CD4-positive, CD25-positive, alpha-beta regulatory T cell (primary cell): ENCODE data around the gene METTL24. TPM values are rescaled to one million over a fixed set of nuclear protein-coding genes. Genes with fewer than 3 reads are reported as not detected.
"Not testable (repeated sequence)": the region's sequence is repeated elsewhere in the genome, so short reads cannot be mapped to it uniquely, and the experiment has no call there.

Experiments used
- ATAC-seq, 2 donors: fragments of 150-1000 bp; cut with Tn5 transposase; one replicate each; pipeline ENCODE4 v1.10.0; 2021; ENCODE audit warnings: low read depth in 2 of 2, moderate number of reproducible peaks in 2 of 2, moderate library complexity in 1 of 2
- DNase-seq, 3 donors: peaks; one replicate each; pipeline versions ENCODE4 v3.0.0 to v3.0.0-alpha.2; 2012 to 2022; ENCODE audit warnings: mixed read lengths in 1 of 3
- H3K27ac ChIP-seq: one replicate; pipeline ENCODE4 v1.7.0; 2013; ENCODE audit warnings: mild to moderate bottlenecking, low read length; ENCODE audit not compliant: insufficient read depth, poor library complexity, severe bottlenecking
- H3K27me3 ChIP-seq: one replicate; pipeline ENCODE4 v1.7.0; 2013; ENCODE audit warnings: low read length; ENCODE audit not compliant: control insufficient read depth, insufficient read depth
- H3K36me3 ChIP-seq: one replicate; pipeline ENCODE4 v1.7.0; 2013; ENCODE audit warnings: mild to moderate bottlenecking, low read length, moderate library complexity; ENCODE audit not compliant: control insufficient read depth, insufficient read depth
- H3K4me1 ChIP-seq: 2 replicates; pipeline ENCODE4 v1.7.0; 2013; ENCODE audit warnings: mild to moderate bottlenecking, low read length; ENCODE audit not compliant: insufficient read depth, control insufficient read depth, poor library complexity, severe bottlenecking
- H3K4me3 ChIP-seq: one replicate; pipeline ENCODE4 v1.7.0; 2013; ENCODE audit warnings: low read depth, mild to moderate bottlenecking, low read length, moderate library complexity
- H3K9me3 ChIP-seq, 2 experiments: 1 replicate in 1 of 2; 2 replicates in 1 of 2; pipeline ENCODE4 v1.7.0; 2013; ENCODE audit warnings: low read length in 2 of 2, mild to moderate bottlenecking in 1 of 2, moderate library complexity in 1 of 2; ENCODE audit not compliant: control insufficient read depth in 2 of 2
- H3K27ac Mint-ChIP-seq, 3 donors: one replicate each; pipeline ENCODE4 v1.8.0; 2020 to 2022; ENCODE audit warnings: mild to moderate bottlenecking in 3 of 3, mixed read lengths in 3 of 3, moderate library complexity in 2 of 3
- H3K27me3 Mint-ChIP-seq: one replicate; pipeline ENCODE4 v1.8.0; 2022; ENCODE audit warnings: mild to moderate bottlenecking, mixed read lengths
- H3K36me3 Mint-ChIP-seq: one replicate; pipeline ENCODE4 v1.8.0; 2020; ENCODE audit warnings: mixed read lengths
- H3K4me1 Mint-ChIP-seq, 4 donors: one replicate each; pipeline ENCODE4 v1.8.0; 2020 to 2022; ENCODE audit warnings: mixed read lengths in 4 of 4, mild to moderate bottlenecking in 1 of 4
- H3K4me3 Mint-ChIP-seq, 4 donors: one replicate each; pipeline ENCODE4 v1.8.0; 2020 to 2022; ENCODE audit warnings: mild to moderate bottlenecking in 4 of 4, mixed read lengths in 4 of 4, moderate library complexity in 3 of 4
- H3K9me3 Mint-ChIP-seq, 7 donors: one replicate each; pipeline ENCODE4 v1.8.0; 2020 to 2022; ENCODE audit warnings: mixed read lengths in 7 of 7, mild to moderate bottlenecking in 3 of 7, moderate library complexity in 2 of 7
- polyA plus RNA-seq, 4 donors: library from polyadenylated mRNA; unstranded; fragments of 300-500 nt; fragmentation: Illumina TruSeq; gene quantifications; one replicate each; pipeline ENCODE4 v1.2.3, GENCODE V29; 2021
- total RNA-seq: library from RNA; stranded (reverse); gene quantifications from one replicate; pipeline ENCODE4 v1.2.3, GENCODE V29; 2022

Gene METTL24
- total and polyA plus RNA-seq, 5 donors from 2014 or later = not detected

GRCh38 chr6:110352563-110353262 lies 5.4 kb downstream of the METTL24 start:
- DNase-seq = no peak
- peaks cover 3% of the 10 kb centered on the region for H3K4me1 ChIP-seq
- peaks cover 4% of the 10 kb centered on the region for H3K27me3 ChIP-seq
- no peak overlapping the region for H3K27ac ChIP-seq
- H3K4me1 Mint-ChIP-seq = peaks cover 0 to 12% (median 2%) of the 10 kb centered on the region in 4 donors
- H3K27ac Mint-ChIP-seq = no peak overlapping the region
- ATAC-seq = no peak
- H3K9me3 Mint-ChIP-seq = peaks cover 0 to 2% (median 0%) of the 10 kb centered on the region in 7 donors
- no peak overlapping the region for H3K4me3 Mint-ChIP-seq
- H3K27me3 Mint-ChIP-seq = peaks cover 41% of the 10 kb centered on the region
- H3K36me3 Mint-ChIP-seq = peaks cover 4% of the 10 kb centered on the region
- H3K36me3 ChIP-seq = no peaks in the 10 kb centered on the region
- H3K9me3 ChIP-seq = no peaks in the 10 kb centered on the region
- H3K4me3 ChIP-seq = no peak overlapping the region

DNA sequence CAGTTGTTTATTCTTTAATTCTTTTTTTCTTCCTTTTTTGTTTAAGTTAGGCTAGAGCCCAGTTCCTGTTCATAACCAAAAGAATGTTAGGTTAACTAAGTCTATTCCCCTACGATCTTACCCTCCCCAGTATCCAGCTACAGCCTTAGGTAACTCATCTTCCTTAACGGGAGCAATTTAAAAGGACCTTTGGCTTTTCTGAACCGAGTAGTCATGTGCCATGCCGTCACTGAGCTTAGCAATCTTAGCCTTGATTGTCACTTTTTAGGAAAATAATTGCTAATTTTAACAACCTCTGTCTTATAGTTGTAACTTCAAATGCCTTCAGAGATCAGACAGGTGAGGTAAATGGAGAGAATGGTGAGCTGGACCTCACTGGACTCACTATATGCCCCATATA lies 6.2 kb downstream of the METTL24 start:
- H3K4me1 Mint-ChIP-seq = peaks cover 0 to 6% (median 2%) of the 10 kb centered on the region in 4 donors
- Histone ChIP-seq H3K4me1 (no peaks in the 10 kb centered on the region), H3K27me3 (peaks cover 3% of the 10 kb centered on the region), H3K27ac (no peak overlapping the region), H3K4me3 (no peak overlapping the region), H3K9me3 (no peaks in the 10 kb centered on the region), H3K36me3 (no peaks in the 10 kb centered on the region)
- H3K4me3 Mint-ChIP-seq = no peak overlapping the region
- no peak overlapping the region for H3K27ac Mint-ChIP-seq
- DNase-seq (no peak), ATAC-seq (no peak)
- peaks cover 38% of the 10 kb centered on the region for H3K27me3 Mint-ChIP-seq
- H3K9me3 Mint-ChIP-seq = no peaks in the 10 kb centered on the region
- peaks cover 4% of the 10 kb centered on the region for H3K36me3 Mint-ChIP-seq

DNA sequence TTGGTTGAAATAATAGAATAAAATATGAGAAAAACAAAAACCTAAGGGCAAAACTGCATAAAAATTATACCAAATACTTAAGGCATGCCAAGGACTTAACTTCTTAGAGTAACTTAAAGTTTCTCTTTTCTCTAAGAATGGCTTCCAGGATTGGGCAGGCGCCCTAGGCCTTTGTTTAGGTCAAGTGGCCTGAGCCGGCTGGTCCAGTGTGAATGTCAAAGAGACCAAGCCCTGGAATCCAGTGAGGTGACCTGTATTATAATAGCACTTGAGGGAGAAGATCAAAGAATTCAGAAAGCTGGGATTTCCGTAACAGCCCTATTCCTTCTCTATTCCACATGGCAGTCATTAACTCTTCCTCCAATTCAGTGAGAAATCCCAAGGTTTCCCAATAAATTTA lies 6.6 kb downstream of the METTL24 start:
- H3K27ac ChIP-seq = no peak overlapping the region
- Mint-ChIP-seq H3K9me3 (peaks cover 0 to 2% (median 0%) of the 10 kb centered on the region in 7 donors), H3K27ac (no peak overlapping the region), H3K36me3 (peaks cover 4% of the 10 kb centered on the region), H3K27me3 (peaks cover 36% of the 10 kb centered on the region), H3K4me1 (peaks cover 0 to 2% (median under 1%) of the 10 kb centered on the region in 4 donors), H3K4me3 (no peak overlapping the region)
- H3K4me1 ChIP-seq = no peaks in the 10 kb centered on the region
- peaks cover 2% of the 10 kb centered on the region for H3K27me3 ChIP-seq
- no peaks in the 10 kb centered on the region for H3K36me3 ChIP-seq
- ATAC-seq (no peak), DNase-seq (no peak)
- H3K4me3 ChIP-seq = no peak overlapping the region
- H3K9me3 ChIP-seq = no peaks in the 10 kb centered on the region

DNA sequence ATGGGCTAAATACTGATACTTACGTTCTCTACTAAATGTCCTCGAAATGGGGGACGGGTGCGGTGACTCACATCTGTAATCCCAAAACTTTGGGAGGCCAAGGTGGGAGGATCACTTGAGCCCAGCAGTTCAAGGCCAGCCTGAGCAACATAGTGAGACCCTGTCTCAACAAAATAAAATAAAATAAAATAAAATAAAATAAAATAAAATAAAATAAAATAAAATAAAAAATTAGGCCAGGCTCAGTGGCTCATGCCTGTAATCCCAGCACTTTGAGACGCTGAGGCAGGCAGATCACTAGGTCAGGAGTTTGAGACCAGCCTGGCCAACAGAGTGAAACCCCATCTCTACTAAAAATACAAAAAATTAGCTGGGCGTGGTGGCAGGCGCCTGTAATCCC lies 7.6 kb downstream of the METTL24 start:
- H3K4me3 ChIP-seq, H3K36me3 Mint-ChIP-seq, DNase-seq, H3K27ac Mint-ChIP-seq, H3K27ac ChIP-seq, H3K9me3 ChIP-seq, H3K4me1 Mint-ChIP-seq, H3K36me3 ChIP-seq, ATAC-seq, H3K27me3 ChIP-seq, H3K4me1 ChIP-seq, H3K9me3 Mint-ChIP-seq, H3K4me3 Mint-ChIP-seq: not testable (repeated sequence)
- peaks cover 30% of the 10 kb centered on the region for H3K27me3 Mint-ChIP-seq

DNA sequence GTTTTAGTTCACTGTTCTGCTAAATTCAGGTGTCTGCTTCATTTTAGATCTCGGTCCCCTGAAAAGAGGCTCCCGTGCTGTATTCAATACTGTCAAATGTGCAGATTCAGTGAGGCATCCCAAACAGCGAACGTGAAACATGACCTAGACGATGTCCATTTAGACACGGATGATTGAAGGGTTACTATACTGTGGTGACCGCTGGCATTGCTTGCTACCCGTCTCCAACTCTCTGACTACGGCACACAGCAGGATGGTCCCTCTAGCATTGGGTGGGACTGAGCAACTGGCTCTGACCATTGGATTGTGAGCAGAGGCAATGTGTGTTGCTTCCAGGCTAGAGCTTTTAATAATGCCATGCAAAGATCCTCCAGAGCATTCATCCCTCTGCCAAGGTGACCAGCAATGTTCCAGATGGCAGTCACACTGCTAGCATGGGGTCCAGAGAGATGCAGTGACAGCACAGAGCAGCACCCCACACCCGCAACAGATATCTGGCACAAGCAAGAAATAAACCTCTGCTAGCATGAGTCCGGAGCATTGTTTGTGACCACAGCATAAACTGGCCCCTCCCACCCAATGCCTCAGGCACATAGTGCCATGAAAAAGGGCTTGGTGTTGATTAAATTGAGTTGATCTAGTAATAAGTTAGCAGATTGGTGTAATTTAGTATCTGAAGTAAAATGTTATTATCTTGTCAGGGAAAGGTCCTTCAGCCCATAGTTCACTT lies 9.0 kb downstream of the METTL24 start:
- no peaks in the 10 kb centered on the region for H3K9me3 ChIP-seq
- Mint-ChIP-seq H3K27me3 (peaks cover 18% of the 10 kb centered on the region), H3K36me3 (no peaks in the 10 kb centered on the region), H3K4me1 (no peaks in the 10 kb centered on the region), H3K27ac (no peak overlapping the region), H3K9me3 (peaks cover 0 to 2% (median 0%) of the 10 kb centered on the region in 7 donors), H3K4me3 (no peak overlapping the region)
- H3K27me3 ChIP-seq = peaks cover 4% of the 10 kb centered on the region
- ATAC-seq = no peak
- H3K4me1 ChIP-seq = no peaks in the 10 kb centered on the region
- no peak overlapping the region for H3K4me3 ChIP-seq
- no peak for DNase-seq
- H3K36me3 ChIP-seq = no peaks in the 10 kb centered on the region
- H3K27ac ChIP-seq = no peak overlapping the region

DNA sequence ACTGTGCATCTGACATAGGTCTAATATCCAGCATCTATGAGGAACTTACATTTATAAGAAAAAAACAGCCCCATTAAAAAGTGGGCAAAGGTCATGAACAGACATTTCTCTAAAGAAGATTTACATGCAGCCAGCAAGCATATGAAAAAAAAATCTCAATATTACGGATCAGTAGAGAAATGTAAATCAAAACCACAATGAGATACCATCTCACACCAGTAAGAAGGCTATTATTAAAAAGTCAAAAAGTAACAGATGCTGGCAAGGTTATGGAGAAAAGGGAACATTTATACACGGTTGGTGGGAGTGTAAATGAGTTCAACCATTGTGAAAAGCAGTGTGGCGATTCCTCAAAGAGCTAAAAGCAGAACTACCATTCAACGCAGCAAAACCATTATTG lies 13.1 kb downstream of the METTL24 start:
- no peaks in the 10 kb centered on the region for H3K36me3 Mint-ChIP-seq
- DNase-seq (no peak), ATAC-seq (no peak)
- no peak overlapping the region for H3K4me3 Mint-ChIP-seq
- Histone ChIP-seq H3K27me3 (peaks cover 10% of the 10 kb centered on the region), H3K4me3 (no peak overlapping the region), H3K36me3 (no peaks in the 10 kb centered on the region), H3K27ac (no peak overlapping the region), H3K4me1 (no peaks in the 10 kb centered on the region), H3K9me3 (no peaks in the 10 kb centered on the region)
- H3K27ac Mint-ChIP-seq = no peak overlapping the region
- H3K9me3 Mint-ChIP-seq = peaks cover 0 to 2% (median 0%) of the 10 kb centered on the region in 7 donors
- H3K27me3 Mint-ChIP-seq = peaks cover 18% of the 10 kb centered on the region
- H3K4me1 Mint-ChIP-seq = no peaks in the 10 kb centered on the region

GRCh38 chr6:110342759-110343158 lies 15.4 kb downstream of the METTL24 start:
- Mint-ChIP-seq H3K4me1 (no peaks in the 10 kb centered on the region), H3K27ac (no peak overlapping the region), H3K4me3 (no peak overlapping the region), H3K36me3 (no peaks in the 10 kb centered on the region), H3K9me3 (peaks cover 0 to 2% (median 0%) of the 10 kb centered on the region in 7 donors), H3K27me3 (peaks cover 25% of the 10 kb centered on the region)
- Histone ChIP-seq H3K36me3 (no peaks in the 10 kb centered on the region), H3K27ac (no peak overlapping the region), H3K27me3 (peaks cover 9% of the 10 kb centered on the region), H3K4me3 (no peak overlapping the region), H3K4me1 (no peaks in the 10 kb centered on the region), H3K9me3 (no peaks in the 10 kb centered on the region)
- DNase-seq (no peak), ATAC-seq (no peak)
